ENCODE measurements around the gene MRTFA.

The MRTFA gene

GRCh38 chr22:40363059-40363458 is 273.5 kb downstream of the MRTFA start:
- Histone ChIP-seq H3K36me3 (ENCODE audit: control insufficient read depth, insufficient read depth, low read length) (peaks cover 15% of the 10 kb centered on the region), H3K4me1 (ENCODE audit: control insufficient read depth, insufficient read depth, low read length) (peaks cover 11% of the 10 kb centered on the region), H3K9me3 (ENCODE audit: control insufficient read depth, low read length) (no peaks in the 10 kb centered on the region), H3K9ac (ENCODE audit: low read length) (no peak overlapping the region), H3K4me3 (ENCODE audit: low read length) (no peak overlapping the region), H3K27me3 (ENCODE audit: control insufficient read depth, insufficient read depth, low read length) (no peaks in the 10 kb centered on the region)

GRCh38 chr22:40361100-40361499 is 275.4 kb downstream of the MRTFA start:
- H3K4me1 ChIP-seq (ENCODE audit: control insufficient read depth, insufficient read depth, low read length): no peaks in the 10 kb centered on the region

More at GRCh38 chr22:40361100-40361499, 275.4 kb downstream of the MRTFA start:
- Histone ChIP-seq H3K27me3 (ENCODE audit: control insufficient read depth, insufficient read depth, low read length) (no peaks in the 10 kb centered on the region), H3K9me3 (ENCODE audit: control insufficient read depth, low read length) (no peaks in the 10 kb centered on the region), H3K36me3 (ENCODE audit: control insufficient read depth, insufficient read depth, low read length) (peaks cover 15% of the 10 kb centered on the region), H3K9ac (ENCODE audit: low read length) (no peak overlapping the region), H3K4me3 (ENCODE audit: low read length) (no peak overlapping the region)

Measured in mucosa of stomach (tissue), 1 donor.